Testis (tissue), 3 donors: ENCODE measurements around the gene DOCK11. TPM values are rescaled to one million over a fixed set of nuclear protein-coding genes. Genes with fewer than 3 reads are reported as not detected.

Source experiments
- DNase-seq: peaks from one replicate; pipeline ENCODE4 v3.0.0-alpha.2; 2019
- H3K27ac ChIP-seq, 2 donors: fragments of 200-600 bp; sonication (generic); one replicate each; pipeline ENCODE4 v1.5.1; 2019
- H3K27me3 ChIP-seq: fragments of 200-600 bp; sonication (generic); one replicate; pipeline ENCODE4 v1.5.1; 2019
- H3K36me3 ChIP-seq: fragments of 200-600 bp; sonication (generic); one replicate; pipeline ENCODE4 v1.5.1; 2017; ENCODE audit warnings: low read depth; ENCODE audit errors: missing control alignments
- H3K4me1 ChIP-seq: fragments of 200-600 bp; sonication (generic); one replicate; pipeline ENCODE4 v1.5.1; 2019
- H3K4me3 ChIP-seq, 2 donors: fragments of 200-600 bp; sonication (generic); one replicate each; pipeline ENCODE4 v1.5.1; 2017 to 2019
- H3K9me3 ChIP-seq: fragments of 200-600 bp; sonication (generic); one replicate; pipeline ENCODE4 v1.5.1; 2017
- POLR2A ChIP-seq: fragments of 450-650 bp; IDR thresholded peaks from one replicate; pipeline ENCODE4 v1.6.1; 2017; ENCODE audit warnings: antibody characterized with exemption, mild to moderate bottlenecking, moderate library complexity
- WGBS, 2 donors: methylation state at CpG; one replicate each; pipeline ENCODE4 v1.1.5; 2018; 5-methylcytosine and 5-hydroxymethylcytosine counted together
- intact Hi-C: fragments of 100-400 bp; cut with DNase I; formaldehyde crosslinking; loops from one replicate; pipeline ENCODE4 v1.15.1; 2023; ENCODE audit warnings: low total_unique reads
- polyA plus RNA-seq: library from polyadenylated mRNA; stranded (reverse); fragments of 350-450 nt; fragmentation: Illumina TruSeq; extraction: RNeasy Lipid Tissue Mini Kit (QIAGEN cat#74804); gene quantifications from one replicate; pipeline ENCODE4 v1.2.3, GENCODE V29; 2014; ENCODE audit warnings: low read depth, low replicate concordance; ENCODE audit not compliant: insufficient read depth
- total RNA-seq, 2 donors: library from RNA; depleted of rRNA; stranded (reverse); fragments of >200 nt; gene quantifications; one replicate each; pipeline ENCODE4 v1.2.3, GENCODE V29; 2016
- TF ChIP-seq, protein P1 (sequence below), 3 experiments: fragments of 450-650 bp in 2 of 3; fragments of 200-600 bp in 1 of 3; sonication (generic) in 1 of 3; IDR thresholded peaks; one replicate each; pipeline ENCODE4 v1.5.1; 2016 to 2019; ENCODE audit warnings: antibody characterized with exemption in 3 of 3, mild to moderate bottlenecking in 2 of 3, moderate library complexity in 1 of 3

Gene DOCK11
- total and polyA plus RNA-seq, 3 donors from 2014 or later, result 4.3 to 5.9 (median 5.8) TPM

DNA sequence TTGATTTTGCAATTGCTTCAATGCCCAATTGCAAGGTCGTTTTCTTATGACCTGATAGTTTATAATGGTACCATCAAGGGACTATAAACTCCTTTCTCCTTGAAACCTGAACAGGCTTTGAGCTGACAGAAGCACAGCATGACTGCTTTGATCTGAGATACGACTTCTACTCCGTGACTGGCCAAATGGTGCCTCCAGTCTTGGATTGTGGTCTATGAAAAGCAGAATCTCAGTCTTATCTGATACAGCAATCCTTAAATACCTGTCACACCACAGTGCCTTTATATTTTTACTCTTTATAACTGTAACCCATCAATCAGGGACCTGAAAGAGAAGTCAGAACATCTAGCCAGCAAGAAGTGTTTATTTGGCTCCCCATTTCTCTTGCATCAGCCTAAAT lies 93.1 kb downstream of the DOCK11 start:
- no peak for DNase-seq
- Histone ChIP-seq H3K27me3 (no peaks in the 10 kb centered on the region), H3K36me3 (no peaks in the 10 kb centered on the region), H3K4me1 (no peaks in the 10 kb centered on the region), H3K27ac (no peak overlapping the region), H3K9me3 (no peaks in the 10 kb centered on the region), H3K4me3 (no peak overlapping the region)
- TF ChIP-seq, protein P1, sequence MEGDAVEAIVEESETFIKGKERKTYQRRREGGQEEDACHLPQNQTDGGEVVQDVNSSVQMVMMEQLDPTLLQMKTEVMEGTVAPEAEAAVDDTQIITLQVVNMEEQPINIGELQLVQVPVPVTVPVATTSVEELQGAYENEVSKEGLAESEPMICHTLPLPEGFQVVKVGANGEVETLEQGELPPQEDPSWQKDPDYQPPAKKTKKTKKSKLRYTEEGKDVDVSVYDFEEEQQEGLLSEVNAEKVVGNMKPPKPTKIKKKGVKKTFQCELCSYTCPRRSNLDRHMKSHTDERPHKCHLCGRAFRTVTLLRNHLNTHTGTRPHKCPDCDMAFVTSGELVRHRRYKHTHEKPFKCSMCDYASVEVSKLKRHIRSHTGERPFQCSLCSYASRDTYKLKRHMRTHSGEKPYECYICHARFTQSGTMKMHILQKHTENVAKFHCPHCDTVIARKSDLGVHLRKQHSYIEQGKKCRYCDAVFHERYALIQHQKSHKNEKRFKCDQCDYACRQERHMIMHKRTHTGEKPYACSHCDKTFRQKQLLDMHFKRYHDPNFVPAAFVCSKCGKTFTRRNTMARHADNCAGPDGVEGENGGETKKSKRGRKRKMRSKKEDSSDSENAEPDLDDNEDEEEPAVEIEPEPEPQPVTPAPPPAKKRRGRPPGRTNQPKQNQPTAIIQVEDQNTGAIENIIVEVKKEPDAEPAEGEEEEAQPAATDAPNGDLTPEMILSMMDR (IDR thresholded peaks at IDR 0.05), result no peak
- no peak for TF ChIP-seq POLR2A
- intact Hi-C loops, result no loop called here
- WGBS, 2 donors, result 53 to 93% methylated on average over 2 to 3 of the region's 3 CpGs

DNA sequence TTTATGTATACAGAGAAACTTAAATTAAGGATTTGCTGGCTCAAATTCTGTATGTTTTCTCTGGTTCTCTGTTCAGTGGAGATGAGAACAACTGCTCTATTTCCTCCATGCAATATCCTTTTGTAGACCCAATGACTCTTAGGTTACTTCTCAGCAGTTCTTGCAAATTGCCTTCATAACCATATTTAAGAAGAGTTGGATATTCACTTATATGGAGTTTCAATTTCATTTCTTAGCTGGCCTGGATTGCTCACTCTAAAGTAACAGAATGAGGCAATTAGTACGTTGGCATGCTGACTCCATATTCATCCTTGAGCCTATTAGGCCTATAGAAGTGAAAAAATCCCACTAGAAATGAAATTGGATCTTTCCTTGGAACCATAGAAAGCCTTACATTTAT lies 93.6 kb downstream of the DOCK11 start:
- no peaks in the 10 kb centered on the region for H3K36me3 ChIP-seq
- 87 to 96% methylated on average over 1 of the region's 1 CpG for WGBS, 2 donors

DNA sequence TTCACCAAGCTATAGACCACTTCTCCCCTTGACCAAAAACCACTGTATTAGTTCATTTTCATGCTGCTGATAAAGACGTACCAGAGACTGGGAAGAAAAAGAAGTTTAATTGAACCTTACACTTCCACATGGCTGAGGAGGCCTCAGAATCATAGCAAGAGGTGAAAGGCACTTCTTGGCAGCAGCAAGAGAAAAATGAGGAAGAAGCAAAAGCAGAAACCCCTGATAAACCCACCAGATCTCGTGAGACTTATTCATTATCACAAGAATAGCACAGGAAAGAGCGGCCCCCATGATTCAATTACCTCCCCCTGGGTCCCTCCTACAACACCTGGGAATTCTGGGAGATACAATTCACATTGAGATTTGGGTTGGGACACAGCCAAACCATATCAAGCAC lies 97.8 kb downstream of the DOCK11 start:
- no peak overlapping the region for H3K27ac ChIP-seq
- H3K4me3 ChIP-seq, result no peak overlapping the region
- intact Hi-C loops, result no loop called here
- TF ChIP-seq, protein P1 (IDR thresholded peaks at IDR 0.05), result no peak
- no peak for TF ChIP-seq POLR2A
- no peaks in the 10 kb centered on the region for H3K4me1 ChIP-seq
- DNase-seq, result no peak
- no peaks in the 10 kb centered on the region for H3K36me3 ChIP-seq
- H3K27me3 ChIP-seq, result no peaks in the 10 kb centered on the region
- 79 to 80% methylated on average over 3 of the region's 3 CpGs for WGBS, 2 donors
- H3K9me3 ChIP-seq, result no peaks in the 10 kb centered on the region

More for the DNA sequence above, 93.6 kb downstream of the DOCK11 start:
- H3K27me3 ChIP-seq, result no peaks in the 10 kb centered on the region
- H3K27ac ChIP-seq, result no peak overlapping the region
- intact Hi-C loops, result no loop called here
- no peaks in the 10 kb centered on the region for H3K9me3 ChIP-seq
- DNase-seq, result no peak
- no peaks in the 10 kb centered on the region for H3K4me1 ChIP-seq
- H3K4me3 ChIP-seq, result no peak overlapping the region
- TF ChIP-seq, protein P1 (IDR thresholded peaks at IDR 0.05), result no peak
- no peak for TF ChIP-seq POLR2A

DNA sequence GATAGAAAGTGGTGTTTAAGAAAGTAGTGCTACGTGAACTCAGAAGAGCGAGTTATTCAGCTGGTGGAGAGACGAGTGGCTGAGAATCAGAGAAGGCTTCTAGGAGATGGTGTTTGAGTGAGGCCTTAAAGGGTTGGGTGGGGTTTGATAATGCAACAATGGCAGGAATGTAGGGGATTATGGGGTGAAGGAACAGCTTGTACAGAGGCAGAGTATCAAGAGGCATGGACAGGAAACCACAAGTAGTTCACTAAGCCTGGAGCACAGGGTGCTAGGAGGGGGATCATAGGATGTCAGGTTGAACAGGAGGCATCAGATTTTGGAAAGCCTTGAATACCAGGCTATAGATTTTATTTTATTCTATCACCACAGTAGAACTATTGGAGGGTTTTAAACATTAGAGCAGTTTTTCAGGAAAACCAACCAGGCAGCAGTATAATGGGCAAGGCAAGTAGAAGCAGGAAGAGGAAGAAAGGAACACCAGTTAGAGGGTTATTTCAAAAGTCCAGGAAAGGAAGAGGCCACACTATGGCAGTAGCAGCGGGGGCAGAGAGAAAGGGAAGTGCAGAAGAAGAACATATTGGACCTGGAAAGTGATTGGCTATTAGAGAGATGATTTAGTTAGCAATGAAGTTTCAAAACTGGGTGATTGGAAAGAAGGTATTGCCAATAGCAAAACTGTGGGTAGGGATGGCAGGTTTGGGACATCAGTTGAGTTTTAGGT lies 99.2 kb downstream of the DOCK11 start:
- intact Hi-C loops, result no loop called here
- Histone ChIP-seq H3K27ac (no peak overlapping the region), H3K27me3 (no peaks in the 10 kb centered on the region), H3K9me3 (no peaks in the 10 kb centered on the region), H3K36me3 (no peaks in the 10 kb centered on the region), H3K4me1 (no peaks in the 10 kb centered on the region), H3K4me3 (no peak overlapping the region)
- DNase-seq, result no peak
- 93 to 100% methylated on average over 4 of the region's 4 CpGs for WGBS, 2 donors
- TF ChIP-seq, protein P1 (IDR thresholded peaks at IDR 0.05), result no peak
- no peak for TF ChIP-seq POLR2A

DNA sequence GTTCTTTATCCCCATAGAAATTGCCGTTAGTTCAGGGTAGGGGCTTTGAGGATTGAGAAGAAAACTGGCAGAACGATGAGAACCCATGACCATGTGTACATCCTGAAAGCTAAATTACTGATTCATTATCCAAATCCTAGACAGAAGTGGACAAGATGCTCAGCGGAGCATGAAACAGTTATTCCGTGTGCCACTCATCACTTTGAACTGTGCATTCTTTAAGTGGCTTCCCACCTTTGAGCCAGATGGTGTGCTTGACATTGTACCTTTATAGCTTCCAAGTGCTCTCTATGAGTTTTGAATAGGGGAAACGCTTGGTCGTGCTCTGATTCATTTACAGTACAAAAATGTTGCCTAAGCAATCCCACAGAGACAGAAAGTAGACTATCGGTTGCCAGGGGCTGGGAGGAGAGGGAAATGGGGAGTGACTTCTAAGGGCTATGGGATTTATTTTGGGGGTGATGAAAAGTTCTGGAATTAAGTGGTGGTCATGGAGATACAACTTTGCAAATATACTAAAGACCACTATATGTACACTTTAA lies 100.0 kb downstream of the DOCK11 start:
- H3K4me3 ChIP-seq, result no peak overlapping the region
- H3K27ac ChIP-seq, result no peak overlapping the region
- no peaks in the 10 kb centered on the region for H3K9me3 ChIP-seq
- TF ChIP-seq POLR2A, result no peak
- TF ChIP-seq, protein P1 (IDR thresholded peaks at IDR 0.05), result no peak
- H3K4me1 ChIP-seq, result no peaks in the 10 kb centered on the region
- H3K27me3 ChIP-seq, result no peaks in the 10 kb centered on the region
- DNase-seq, result no peak
- no peaks in the 10 kb centered on the region for H3K36me3 ChIP-seq
- intact Hi-C loops, result no loop called here
- 91 to 93% methylated on average over 7 of the region's 7 CpGs for WGBS, 2 donors
